ENCODE measurements around the gene CDH1. TPM values are rescaled to one million over a fixed set of nuclear protein-coding genes. Genes with fewer than 3 reads are reported as not detected.

CDH1 gene
- total RNA-seq, 1 experiment from 2014 or later, result 65.8 TPM

- intact Hi-C loops (cut with micrococcal nuclease; ENCODE audit: unreplicated experiment) (no loop called here), in situ Hi-C loops (cut with HindIII; ENCODE audit: low pct_unique_long_range_greater_than_20kb, low sequenced_read_pairs) (no loop called here)
- H3K36me3 ChIP-seq (ENCODE audit: control insufficient read depth, insufficient read depth, low read length), result no peaks in the 10 kb centered on the region
- no peaks in the 10 kb centered on the region for H3K4me1 ChIP-seq (ENCODE audit: control insufficient read depth, insufficient read depth, low read length)
- ATAC-seq (no peak), DNase-seq (ENCODE audit: low read depth, low spot score) (no peak)
- POLR2A ChIA-PET, result no interaction called here
- H3K9me3 ChIP-seq (ENCODE audit: control insufficient read depth, insufficient read depth, low read depth, low read length), result no peaks in the 10 kb centered on the region
- BruUV-seq (replicated peaks), result no TSS peak
- no peaks in the 10 kb centered on the region for H3K27me3 ChIP-seq (ENCODE audit: control insufficient read depth, insufficient read depth, low read length)
- no peak overlapping the region for H3K4me3 ChIP-seq (ENCODE audit: low read depth in 2 of 2, low read length in 2 of 2)
- no peak overlapping the region for H3K27ac ChIP-seq (ENCODE audit: low read length)
- CTCF ChIA-PET, result no interaction called here
- TF ChIP-seq TCF7L2 (IDR thresholded peaks at IDR 0.05; ENCODE audit: low read depth, low read length) (no peak), POLR2AphosphoS5 (IDR thresholded peaks at IDR 0.05; ENCODE audit: low read depth, low read length) (no peak), SIN3A (IDR thresholded peaks at IDR 0.05; ENCODE audit: borderline replicate concordance, insufficient read depth, low read depth, low read length) (no peak)
- TF ChIP-seq, protein P1, sequence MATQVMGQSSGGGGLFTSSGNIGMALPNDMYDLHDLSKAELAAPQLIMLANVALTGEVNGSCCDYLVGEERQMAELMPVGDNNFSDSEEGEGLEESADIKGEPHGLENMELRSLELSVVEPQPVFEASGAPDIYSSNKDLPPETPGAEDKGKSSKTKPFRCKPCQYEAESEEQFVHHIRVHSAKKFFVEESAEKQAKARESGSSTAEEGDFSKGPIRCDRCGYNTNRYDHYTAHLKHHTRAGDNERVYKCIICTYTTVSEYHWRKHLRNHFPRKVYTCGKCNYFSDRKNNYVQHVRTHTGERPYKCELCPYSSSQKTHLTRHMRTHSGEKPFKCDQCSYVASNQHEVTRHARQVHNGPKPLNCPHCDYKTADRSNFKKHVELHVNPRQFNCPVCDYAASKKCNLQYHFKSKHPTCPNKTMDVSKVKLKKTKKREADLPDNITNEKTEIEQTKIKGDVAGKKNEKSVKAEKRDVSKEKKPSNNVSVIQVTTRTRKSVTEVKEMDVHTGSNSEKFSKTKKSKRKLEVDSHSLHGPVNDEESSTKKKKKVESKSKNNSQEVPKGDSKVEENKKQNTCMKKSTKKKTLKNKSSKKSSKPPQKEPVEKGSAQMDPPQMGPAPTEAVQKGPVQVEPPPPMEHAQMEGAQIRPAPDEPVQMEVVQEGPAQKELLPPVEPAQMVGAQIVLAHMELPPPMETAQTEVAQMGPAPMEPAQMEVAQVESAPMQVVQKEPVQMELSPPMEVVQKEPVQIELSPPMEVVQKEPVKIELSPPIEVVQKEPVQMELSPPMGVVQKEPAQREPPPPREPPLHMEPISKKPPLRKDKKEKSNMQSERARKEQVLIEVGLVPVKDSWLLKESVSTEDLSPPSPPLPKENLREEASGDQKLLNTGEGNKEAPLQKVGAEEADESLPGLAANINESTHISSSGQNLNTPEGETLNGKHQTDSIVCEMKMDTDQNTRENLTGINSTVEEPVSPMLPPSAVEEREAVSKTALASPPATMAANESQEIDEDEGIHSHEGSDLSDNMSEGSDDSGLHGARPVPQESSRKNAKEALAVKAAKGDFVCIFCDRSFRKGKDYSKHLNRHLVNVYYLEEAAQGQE (IDR thresholded peaks at IDR 0.05; ENCODE audit: insufficient read depth in 1 of 2, low read depth in 2 of 2, low read length in 1 of 2), result no peak
- TF ChIP-seq, protein P2, sequence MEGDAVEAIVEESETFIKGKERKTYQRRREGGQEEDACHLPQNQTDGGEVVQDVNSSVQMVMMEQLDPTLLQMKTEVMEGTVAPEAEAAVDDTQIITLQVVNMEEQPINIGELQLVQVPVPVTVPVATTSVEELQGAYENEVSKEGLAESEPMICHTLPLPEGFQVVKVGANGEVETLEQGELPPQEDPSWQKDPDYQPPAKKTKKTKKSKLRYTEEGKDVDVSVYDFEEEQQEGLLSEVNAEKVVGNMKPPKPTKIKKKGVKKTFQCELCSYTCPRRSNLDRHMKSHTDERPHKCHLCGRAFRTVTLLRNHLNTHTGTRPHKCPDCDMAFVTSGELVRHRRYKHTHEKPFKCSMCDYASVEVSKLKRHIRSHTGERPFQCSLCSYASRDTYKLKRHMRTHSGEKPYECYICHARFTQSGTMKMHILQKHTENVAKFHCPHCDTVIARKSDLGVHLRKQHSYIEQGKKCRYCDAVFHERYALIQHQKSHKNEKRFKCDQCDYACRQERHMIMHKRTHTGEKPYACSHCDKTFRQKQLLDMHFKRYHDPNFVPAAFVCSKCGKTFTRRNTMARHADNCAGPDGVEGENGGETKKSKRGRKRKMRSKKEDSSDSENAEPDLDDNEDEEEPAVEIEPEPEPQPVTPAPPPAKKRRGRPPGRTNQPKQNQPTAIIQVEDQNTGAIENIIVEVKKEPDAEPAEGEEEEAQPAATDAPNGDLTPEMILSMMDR (IDR thresholded peaks at IDR 0.05), result no peak
These were observed 88.3 kb downstream of the CDH1 start for GRCh38 chr16:68825427-68825826.

DNA sequence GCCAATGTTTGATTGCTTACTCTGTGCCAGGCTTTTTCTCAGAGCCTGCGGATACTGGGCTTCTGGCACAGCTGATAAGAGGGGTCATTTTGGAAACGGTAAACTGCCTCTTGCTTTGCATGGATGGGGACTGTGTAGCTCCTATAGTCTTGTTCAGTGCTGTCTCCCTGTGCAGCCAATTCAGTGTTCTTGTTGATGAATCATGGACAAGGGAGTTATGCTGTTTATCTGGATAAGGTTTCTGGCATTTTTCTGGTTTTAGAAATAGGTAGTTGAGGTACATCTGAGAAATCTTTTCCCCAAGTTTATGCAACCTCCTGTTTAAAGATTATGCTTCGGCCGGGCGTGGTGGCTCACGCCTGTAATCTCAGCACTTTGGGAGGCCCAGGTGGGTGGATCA lies 89.6 kb downstream of the CDH1 start:
- no peak overlapping the region for H3K4me3 ChIP-seq (ENCODE audit: low read depth in 2 of 2, low read length in 2 of 2)
- no peak overlapping the region for H3K27ac ChIP-seq (ENCODE audit: low read length)
- H3K4me1 ChIP-seq (ENCODE audit: control insufficient read depth, insufficient read depth, low read length), result no peaks in the 10 kb centered on the region
- TF ChIP-seq POLR2AphosphoS5 (IDR thresholded peaks at IDR 0.05; ENCODE audit: low read depth, low read length), result no peak
- TF ChIP-seq TCF7L2 (IDR thresholded peaks at IDR 0.05; ENCODE audit: low read depth, low read length), result no peak
- TF ChIP-seq, protein P1 (IDR thresholded peaks at IDR 0.05; ENCODE audit: insufficient read depth in 1 of 2, low read depth in 2 of 2, low read length in 1 of 2), result no peak
- TF ChIP-seq, protein P2 (IDR thresholded peaks at IDR 0.05), result no peak
- no peak for TF ChIP-seq SIN3A (IDR thresholded peaks at IDR 0.05; ENCODE audit: borderline replicate concordance, insufficient read depth, low read depth, low read length)
- CTCF ChIA-PET, result no interaction called here
- DNase-seq (ENCODE audit: low read depth, low spot score) (no peak), ATAC-seq (no peak)
- no peaks in the 10 kb centered on the region for H3K36me3 ChIP-seq (ENCODE audit: control insufficient read depth, insufficient read depth, low read length)
- no peaks in the 10 kb centered on the region for H3K9me3 ChIP-seq (ENCODE audit: control insufficient read depth, insufficient read depth, low read depth, low read length)
- POLR2A ChIA-PET, result no interaction called here
- intact Hi-C loops (cut with micrococcal nuclease; ENCODE audit: unreplicated experiment), result no loop called here
- H3K27me3 ChIP-seq (ENCODE audit: control insufficient read depth, insufficient read depth, low read length), result no peaks in the 10 kb centered on the region
- in situ Hi-C loops (cut with HindIII; ENCODE audit: low pct_unique_long_range_greater_than_20kb, low sequenced_read_pairs), result no loop called here
- BruUV-seq (replicated peaks), result no TSS peak

Measured in Panc1 (cell line).